ENCODE results near the gene TLE2.
A peak's percentile ranks its signal among the peaks of the same experiment; 100 is the strongest.

TLE2 gene

DNA sequence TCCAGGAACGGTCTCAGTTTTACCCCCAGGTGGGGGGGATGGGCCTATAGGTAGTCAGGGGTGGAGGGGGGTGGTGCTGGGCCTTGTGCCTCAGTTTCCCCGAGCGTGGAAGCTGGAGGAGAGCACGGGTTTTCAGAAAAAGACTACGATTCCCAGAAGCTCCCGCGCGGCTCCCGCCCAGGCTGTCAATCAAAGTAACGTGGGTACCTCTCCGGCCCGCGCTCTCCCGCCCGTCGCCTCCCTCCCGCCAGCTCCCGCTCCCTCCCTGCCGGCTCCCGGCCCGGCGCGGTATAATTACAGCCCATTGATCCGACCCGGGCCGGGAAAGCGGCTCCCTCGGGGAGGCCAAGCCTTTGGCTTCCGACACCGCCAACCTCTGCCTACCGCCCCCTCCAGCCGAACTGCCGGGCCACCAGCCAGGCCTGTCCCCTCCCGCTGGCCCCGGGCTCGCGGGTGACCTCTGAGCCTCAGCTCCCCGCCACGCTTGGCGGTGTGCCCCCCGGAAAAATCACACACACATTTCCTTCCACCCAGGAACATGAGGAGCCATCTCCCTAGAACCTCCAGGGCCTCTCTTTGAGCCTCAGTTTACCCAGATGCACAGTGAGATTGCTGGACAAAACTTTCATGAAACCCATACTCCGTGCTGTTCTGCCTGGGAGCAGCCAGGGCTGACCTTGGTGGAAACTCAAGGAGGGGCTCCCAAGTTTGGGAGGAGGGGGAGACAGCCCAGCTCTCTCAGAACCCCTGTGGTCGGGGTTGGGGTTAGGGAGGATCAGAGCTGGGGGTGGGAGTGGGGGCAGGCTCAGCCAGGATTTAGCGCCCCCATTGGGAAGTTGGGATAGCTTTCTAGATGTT, 7.3 kb upstream of the TLE2 start:
- DNase-seq: peak; percentile 90

DNA sequence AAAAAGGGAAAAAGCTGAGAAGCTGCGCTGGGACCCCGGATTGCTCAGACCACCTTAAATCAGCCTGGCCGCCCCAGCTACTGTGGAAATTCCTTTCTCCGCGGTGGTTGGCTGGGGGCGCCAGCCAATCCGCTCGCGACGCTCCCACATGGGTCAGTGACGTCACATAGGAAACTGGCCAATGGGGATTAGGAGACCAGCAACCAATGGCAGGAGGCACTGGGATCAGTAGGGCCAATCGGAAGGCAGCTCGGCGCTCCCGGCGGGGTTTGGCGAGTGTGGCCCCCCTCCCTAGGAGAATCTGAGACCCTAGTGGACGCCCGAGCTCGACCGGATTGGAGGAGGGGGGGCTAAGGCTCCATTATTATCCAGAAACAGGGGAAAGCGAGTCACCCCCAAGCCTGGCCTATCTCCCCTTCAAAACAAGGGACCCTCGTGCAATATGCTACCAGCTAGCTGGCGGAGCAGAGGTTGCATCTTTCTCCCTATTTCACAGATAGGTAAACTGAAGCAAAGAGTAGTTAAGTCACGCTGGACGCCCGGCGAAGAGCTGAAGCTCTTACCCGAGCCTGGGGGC, 6.5 kb upstream of the TLE2 start:
- peak; percentile 96 for DNase-seq

- no peak for DNase-seq
These were observed 5.8 kb upstream of the TLE2 start for GRCh38 chr19:3034656-3035541.

GRCh38 chr19:3034406-3034655, 5.3 kb upstream of the TLE2 start:
- DNase-seq: no peak

GRCh38 chr19:3033595-3034405, 4.7 kb upstream of the TLE2 start:
- DNase-seq: no peak

DNA sequence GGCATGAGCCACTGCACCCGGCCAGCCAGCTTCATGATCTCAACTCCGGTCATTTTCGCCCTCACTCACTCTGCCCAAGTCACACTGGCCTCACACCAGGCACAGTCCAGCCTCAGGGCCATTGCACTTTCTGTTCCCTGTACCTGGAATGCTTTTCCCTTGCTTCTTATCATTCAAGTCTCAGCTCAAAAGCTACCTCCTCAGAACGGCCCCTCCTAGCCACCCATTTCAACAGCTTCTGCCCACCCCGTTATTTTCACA, 2.5 kb upstream of the TLE2 start:
- no peak for DNase-seq

- DNase-seq: no peak
These were observed 595 bp downstream of the TLE2 start for GRCh38 chr19:3028305-3029064.

DNA sequence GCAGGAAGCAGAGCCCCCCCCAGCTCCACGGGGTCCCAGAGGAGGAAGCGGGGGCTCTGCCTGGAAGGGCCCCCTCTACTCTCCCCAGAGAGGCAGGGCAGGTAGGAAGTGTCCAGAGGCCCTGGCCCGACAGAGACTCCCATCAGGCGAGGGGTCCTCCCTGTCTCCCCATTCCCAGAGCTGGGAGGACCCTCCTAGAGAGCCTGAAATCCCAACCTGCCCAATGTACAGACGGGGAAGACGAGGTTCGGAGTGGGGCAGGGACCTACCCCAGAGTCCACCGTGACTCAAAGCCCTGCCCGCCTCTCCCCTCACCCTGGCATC, 1.1 kb downstream of the TLE2 start:
- no peak for DNase-seq

GRCh38 chr19:3027292-3027691, 1.8 kb downstream of the TLE2 start:
- DNase-seq: no peak

DNA sequence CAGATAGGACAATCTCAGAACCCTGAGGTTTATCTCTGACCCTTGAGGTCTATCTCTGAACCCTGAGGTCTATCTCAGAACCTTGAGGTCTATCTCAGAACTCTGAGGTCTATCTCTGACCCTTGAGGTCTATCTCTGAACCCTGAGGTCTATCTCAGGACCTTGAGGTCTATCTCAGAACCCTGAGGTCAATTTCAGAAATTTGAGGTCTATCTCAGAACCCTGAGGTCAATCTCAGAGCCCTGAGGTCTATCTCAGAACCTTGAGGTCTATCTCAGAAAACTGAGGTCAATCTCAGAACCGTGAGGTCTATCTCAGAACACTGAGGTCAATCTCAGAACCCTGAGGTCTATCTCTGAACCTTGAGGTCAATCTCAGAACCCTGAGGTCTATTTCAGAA, 2.3 kb downstream of the TLE2 start:
- DNase-seq: no peak

GRCh38 chr19:3025549-3025886, 3.6 kb downstream of the TLE2 start:
- DNase-seq: no peak

DNA sequence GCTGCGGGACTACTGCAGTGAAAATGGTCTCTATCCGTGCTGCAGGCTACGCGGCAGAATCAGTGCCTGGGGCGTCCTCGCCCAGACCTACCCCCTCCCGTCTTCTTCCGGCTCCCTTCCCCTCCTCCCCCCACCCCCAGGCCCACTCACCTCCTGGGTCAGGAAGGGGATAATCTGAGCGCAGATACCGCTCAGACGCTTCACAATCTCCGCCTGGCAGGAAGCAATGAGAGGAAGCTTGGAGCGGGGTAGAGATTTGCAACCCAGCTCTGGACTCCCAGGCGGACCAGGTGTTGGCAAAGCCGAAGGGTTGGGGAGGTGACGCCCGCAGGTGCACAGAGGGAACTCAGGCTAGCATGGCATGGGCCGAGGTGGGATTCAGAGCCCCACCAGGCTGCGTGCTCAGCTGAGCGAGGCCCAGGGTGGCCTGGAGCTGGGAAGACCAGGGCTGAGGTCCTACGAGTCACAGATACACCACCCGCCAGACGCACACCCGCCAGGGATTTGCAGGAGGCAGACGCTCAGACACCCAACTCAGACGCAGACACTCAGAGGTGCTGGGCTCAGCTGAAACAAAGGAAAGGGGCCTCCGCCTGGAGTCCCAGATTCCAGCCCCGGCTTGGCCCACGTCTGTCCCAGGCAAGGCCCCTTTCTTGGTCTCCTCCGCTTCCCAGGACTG, 4.1 kb downstream of the TLE2 start:
- DNase-seq: no peak

DNA sequence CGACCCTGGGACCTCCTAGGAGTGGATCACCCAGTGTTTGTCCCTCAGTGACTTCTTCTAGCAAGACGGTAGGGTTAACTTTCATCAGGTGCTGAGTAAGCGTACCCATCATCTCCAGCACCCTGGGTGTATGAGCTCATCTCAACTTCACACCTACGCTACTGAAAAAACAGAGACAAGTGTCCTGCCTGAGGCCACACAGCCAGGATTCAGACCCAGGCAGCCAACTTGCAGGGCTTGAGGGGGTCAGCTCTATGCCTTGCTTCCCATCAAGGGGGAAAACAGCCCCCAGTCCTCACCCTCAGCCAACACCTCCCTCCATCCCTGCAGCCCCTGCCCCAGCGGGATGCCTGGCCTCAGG, 4.6 kb downstream of the TLE2 start:
- no peak for DNase-seq

DNA sequence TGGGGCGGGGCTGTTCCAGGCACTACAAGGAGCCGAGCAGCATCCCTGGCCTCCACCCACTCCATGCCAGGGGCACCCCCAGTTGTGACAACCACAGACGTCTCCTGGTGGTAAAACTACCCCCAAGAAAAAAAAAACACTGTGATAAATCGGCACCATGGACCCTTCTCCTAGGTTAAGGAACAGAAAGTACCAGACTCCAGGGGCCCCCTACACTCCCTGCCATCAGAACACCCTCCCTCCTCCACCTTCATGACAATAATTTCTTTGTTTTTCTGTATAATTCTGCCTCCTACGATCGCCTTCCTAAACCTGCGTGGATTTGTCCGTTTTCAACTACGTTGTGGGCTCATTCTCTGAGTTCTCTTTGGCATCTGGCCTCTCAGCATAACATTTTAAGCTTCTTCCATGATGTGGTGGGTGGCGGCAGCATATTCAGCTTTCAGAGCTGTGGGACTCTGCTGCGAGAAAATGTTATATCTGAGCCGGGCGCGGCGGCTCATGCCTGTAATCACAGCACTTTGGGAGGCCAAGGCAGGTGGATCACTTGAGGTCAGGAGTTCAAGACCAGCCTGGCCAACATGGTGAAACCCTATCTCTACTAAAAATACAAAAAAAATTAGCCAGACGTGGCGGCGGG, 8.6 kb downstream of the TLE2 start:
- no peak for DNase-seq

- no peak for DNase-seq
These were observed 9.7 kb downstream of the TLE2 start for GRCh38 chr19:3019211-3019854.

DNA sequence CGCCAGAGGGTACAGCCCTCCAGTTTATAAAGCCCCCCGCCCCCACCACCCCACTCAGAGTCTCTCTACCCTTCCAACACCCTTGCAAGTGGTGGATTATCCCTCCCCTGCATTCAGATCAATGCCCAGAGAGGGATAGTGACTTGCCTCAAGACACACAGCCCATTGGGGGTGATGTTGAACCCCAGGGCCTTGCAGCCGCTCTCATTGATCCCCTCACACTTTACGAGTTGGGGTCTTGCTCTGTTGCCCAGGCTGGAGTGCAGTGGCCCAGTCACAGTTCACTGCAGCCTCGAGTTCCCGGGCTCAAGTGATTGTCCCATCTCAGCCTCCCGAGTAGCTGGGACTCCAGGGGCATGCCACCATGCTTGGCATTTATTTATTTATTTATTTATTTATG, 11.2 kb downstream of the TLE2 start:
- DNase-seq: no peak

DNA sequence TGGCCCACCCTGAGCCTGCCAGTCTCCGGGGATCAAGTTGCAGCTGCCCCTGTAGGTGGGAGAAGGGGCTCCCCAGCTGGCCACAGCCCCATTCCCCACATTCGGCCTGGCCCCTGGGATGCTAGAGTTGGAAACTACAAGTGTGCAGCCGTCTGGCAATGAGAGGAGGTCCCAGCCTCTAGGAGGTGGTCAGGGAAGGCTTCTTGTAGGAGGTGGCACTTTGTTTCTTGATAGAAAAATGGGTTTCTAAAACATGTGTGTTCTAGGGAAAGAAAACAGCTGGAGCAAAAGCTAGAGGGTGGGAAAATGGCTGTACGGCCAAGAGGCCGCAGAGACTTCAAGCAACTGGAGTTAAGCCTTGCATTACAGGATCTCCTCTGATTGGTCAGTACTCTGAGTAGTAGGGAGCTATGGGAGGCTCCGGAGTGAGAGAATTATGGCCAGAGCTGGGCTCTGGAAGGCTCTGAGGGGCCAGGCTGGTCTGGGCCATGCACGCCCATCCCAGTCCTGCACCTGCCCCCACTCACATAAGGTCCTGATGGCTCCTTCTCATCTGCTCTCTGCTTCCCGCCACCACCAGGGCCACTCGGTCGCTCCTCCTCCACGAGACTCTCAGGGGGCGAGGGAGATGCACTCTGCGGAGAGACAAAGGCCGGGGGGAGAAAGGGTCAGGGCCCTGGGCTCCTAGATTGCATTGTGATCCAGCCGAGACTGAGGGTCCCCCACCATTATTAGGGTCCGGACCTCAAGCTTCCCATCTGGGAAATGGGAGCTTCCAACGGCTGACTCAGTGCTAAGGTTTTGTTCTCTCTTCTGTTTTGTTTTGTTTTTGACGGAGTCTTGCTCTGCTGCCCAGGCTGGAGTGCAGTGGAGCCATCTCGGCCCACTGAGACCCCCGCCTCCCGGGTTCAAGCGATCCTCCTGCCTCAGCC, 13.7 kb downstream of the TLE2 start:
- DNase-seq: no peak

DNA sequence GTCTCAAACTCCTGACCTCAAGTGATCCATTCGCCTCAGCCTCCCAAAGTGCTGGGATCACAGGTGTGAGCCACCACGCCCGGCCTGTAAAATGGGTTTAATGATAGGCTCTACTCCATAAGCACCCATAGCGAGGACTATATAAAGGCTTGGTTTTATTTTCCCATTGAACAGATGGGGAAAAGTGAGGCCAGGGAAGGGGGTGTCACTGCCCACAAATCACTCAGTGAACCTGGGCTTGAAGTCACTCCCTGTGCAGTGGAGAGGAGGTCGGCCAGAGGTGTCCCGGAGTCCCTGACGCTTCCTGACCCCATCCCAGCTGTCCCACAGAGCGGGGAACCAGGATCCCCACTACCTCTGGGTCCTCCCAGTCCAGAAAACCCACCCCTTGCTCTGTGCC, 14.9 kb downstream of the TLE2 start:
- no peak for DNase-seq

DNA sequence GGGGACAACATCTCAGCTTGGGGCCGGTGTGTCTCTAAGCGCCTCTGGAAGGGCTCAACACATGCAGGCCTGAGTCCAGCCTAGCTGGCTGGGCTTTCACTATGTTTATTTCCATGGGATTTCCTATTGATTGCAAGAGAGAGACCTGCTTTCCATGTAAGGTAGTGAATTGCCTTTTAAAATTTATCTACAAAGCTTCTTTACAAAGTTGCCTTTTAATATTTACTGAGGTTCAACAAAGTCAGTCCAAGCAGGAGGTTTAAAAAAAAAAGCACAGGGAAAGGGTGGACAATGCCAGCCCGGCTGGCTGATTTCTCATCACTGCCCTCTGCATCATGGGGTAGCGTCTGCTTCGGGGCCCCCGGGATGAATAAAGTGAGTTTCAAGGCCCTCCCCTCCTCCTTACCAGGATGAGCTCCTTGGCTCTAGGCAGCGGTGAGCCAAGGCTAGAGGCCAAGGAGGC, 15.8 kb downstream of the TLE2 start:
- DNase-seq: no peak

DNA sequence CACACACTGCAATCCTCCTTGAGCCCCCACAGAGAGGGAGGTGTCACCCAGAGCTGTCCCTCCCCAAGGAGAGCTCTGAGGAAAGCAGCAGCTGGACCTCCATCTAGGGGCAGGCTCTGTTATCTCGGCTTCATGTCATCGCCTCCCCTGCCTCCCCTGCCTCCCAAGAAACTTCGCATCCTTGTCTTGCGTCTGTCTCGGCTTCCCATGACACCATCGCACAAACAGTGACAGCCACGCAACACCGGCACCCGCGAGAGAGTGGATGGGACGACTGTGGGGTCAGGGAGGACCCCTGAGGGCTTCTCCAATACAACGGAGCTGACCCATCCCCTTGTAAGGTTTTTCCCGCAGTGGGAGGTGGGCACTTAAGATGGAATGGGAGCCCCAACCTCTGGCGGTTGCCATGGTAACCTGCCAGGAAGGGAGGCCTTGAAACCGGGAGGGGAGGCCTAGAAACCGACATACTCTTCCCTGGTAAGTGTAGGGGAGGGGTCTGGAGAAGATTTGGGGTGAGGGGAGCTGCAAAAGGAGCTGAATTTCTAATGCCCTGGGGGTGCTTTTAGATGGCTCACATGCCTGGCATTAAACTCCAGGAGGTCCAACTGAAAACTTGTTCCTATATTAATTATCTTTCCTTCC, 16.3 kb downstream of the TLE2 start:
- no peak for DNase-seq
